Tibial artery (tissue), 4 donors: ENCODE measurements around the gene PARVG.

Source experiments
- DNase-seq, 2 donors: peaks; one replicate each; pipeline ENCODE4 v3.0.0-alpha.2; 2019
- H3K27ac ChIP-seq, 2 donors: fragments of 200-600 bp; sonication (generic) in 1 of 2; 1 replicate in 1 of 2; 2 replicates in 1 of 2; pipeline ENCODE4 v1.5.1; 2018 to 2019; ENCODE audit warnings: mild to moderate bottlenecking in 1 of 2
- H3K27me3 ChIP-seq, 2 donors: fragments of 200-600 bp; sonication (generic) in 1 of 2; one replicate each; pipeline versions ENCODE4 v1.5.1 to v1.6.0; 2016 to 2019
- H3K36me3 ChIP-seq, 3 donors: fragments of 200-600 bp; sonication (generic) in 2 of 3; one replicate each; pipeline ENCODE4 v1.5.1; 2016 to 2019; ENCODE audit warnings: mild to moderate bottlenecking in 2 of 3
- H3K4me1 ChIP-seq, 4 donors: fragments of 200-600 bp; sonication (generic) in 2 of 4; 1 replicate in 3 of 4; 2 replicates in 1 of 4; pipeline ENCODE4 v1.5.1; 2016 to 2019
- H3K4me3 ChIP-seq, 2 donors: fragments of 200-600 bp; sonication (generic) in 1 of 2; 1 replicate in 1 of 2; 2 replicates in 1 of 2; pipeline ENCODE4 v1.5.1; 2018 to 2019; ENCODE audit warnings: mild to moderate bottlenecking in 2 of 2
- H3K9me3 ChIP-seq, 3 donors: fragments of 200-600 bp; sonication (generic) in 1 of 3; one replicate each; pipeline ENCODE4 v1.5.1; 2016 to 2019
- intact Hi-C: fragments of 100-400 bp; cut with DNase I; formaldehyde crosslinking; loops from one replicate; pipeline ENCODE4 v1.15.0; 2023; ENCODE audit warnings: low total_unique reads
- TF ChIP-seq, protein P1 (sequence below), 2 experiments: fragments of 200-600 bp in 1 of 2; fragments of 450-650 bp in 1 of 2; IDR thresholded peaks; one replicate each; pipeline ENCODE4 v1.5.1; 2017 to 2019; ENCODE audit warnings: antibody characterized with exemption in 2 of 2, mild to moderate bottlenecking in 1 of 2, moderate library complexity in 1 of 2

Gene PARVG

DNA sequence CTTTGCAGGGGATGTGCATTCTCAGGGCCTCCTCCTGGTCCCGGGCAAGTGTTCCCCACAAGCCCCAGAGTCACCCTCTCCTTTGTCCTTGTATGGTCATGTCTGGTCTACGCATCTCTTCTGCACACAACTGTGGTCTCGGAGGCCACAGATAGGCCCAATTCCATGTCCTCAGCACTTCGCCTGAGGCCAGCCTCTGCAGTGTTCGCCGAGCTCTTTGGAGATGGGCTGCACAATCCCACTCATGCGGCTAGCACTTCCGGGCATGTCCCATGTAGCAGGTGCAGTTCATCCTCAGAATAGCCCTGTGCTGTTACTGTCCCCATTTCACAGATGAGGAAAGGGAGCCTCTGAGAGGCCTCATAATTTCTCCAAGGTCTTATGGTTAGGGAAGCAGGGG is 7.6 kb downstream of the PARVG start:
- Histone ChIP-seq H3K9me3 (no peaks in the 10 kb centered on the region), H3K27ac (no peak overlapping the region), H3K4me1 (no peaks in the 10 kb centered on the region), H3K4me3 (no peak overlapping the region), H3K36me3 (no peaks in the 10 kb centered on the region), H3K27me3 (peaks cover 0 to 7% of the 10 kb centered on the region in 2 donors)
- DNase-seq = no peak
- intact Hi-C loops = no loop called here
- TF ChIP-seq, protein P1, sequence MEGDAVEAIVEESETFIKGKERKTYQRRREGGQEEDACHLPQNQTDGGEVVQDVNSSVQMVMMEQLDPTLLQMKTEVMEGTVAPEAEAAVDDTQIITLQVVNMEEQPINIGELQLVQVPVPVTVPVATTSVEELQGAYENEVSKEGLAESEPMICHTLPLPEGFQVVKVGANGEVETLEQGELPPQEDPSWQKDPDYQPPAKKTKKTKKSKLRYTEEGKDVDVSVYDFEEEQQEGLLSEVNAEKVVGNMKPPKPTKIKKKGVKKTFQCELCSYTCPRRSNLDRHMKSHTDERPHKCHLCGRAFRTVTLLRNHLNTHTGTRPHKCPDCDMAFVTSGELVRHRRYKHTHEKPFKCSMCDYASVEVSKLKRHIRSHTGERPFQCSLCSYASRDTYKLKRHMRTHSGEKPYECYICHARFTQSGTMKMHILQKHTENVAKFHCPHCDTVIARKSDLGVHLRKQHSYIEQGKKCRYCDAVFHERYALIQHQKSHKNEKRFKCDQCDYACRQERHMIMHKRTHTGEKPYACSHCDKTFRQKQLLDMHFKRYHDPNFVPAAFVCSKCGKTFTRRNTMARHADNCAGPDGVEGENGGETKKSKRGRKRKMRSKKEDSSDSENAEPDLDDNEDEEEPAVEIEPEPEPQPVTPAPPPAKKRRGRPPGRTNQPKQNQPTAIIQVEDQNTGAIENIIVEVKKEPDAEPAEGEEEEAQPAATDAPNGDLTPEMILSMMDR (IDR thresholded peaks at IDR 0.05) = no peak

GRCh38 chr22:44188986-44189630 is 8.4 kb downstream of the PARVG start:
- H3K9me3 ChIP-seq = no peaks in the 10 kb centered on the region
- no peak overlapping the region for H3K4me3 ChIP-seq
- intact Hi-C loops = no loop called here
- no peaks in the 10 kb centered on the region for H3K4me1 ChIP-seq
- TF ChIP-seq, protein P1 (IDR thresholded peaks at IDR 0.05) = no peak
- no peak for DNase-seq
- H3K27me3 ChIP-seq = no peaks in the 10 kb centered on the region
- H3K27ac ChIP-seq = no peak overlapping the region
- H3K36me3 ChIP-seq = no peaks in the 10 kb centered on the region

DNA sequence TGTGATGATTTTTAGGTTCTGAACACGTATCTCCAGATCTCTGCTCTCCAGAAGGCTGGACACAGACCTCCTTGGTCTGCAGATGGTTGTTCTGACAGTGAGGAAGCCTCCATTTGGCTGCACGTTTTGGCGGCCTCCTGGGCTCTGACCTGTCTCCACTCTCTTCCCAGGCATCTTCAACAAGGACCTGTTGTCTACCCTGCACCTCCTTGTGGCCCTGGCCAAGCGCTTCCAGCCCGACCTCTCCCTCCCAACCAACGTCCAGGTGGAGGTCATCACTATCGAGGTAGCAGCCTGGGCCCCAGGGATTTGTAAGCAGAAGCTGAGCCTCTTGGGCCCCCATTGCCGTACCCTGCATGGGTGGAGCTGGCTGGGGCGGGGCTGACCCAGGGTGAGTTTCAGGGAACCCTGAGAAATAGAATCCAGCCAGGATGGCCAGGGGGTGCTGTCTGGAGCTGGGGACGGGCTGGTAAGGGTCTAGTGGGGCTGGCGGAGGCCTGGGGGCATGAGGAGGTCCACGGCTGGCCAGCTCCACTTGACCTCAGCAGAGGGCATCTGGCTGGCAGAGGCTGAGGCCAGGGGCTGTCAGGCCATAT is 9.8 kb downstream of the PARVG start:
- TF ChIP-seq, protein P1 (IDR thresholded peaks at IDR 0.05) = no peak
- H3K27ac ChIP-seq = no peak overlapping the region
- intact Hi-C loops = no loop called here
- no peaks in the 10 kb centered on the region for H3K36me3 ChIP-seq
- no peak overlapping the region for H3K4me3 ChIP-seq
- no peak for DNase-seq
- peaks cover 0 to 4% of the 10 kb centered on the region in 2 donors for H3K27me3 ChIP-seq
- no peaks in the 10 kb centered on the region for H3K4me1 ChIP-seq
- H3K9me3 ChIP-seq = no peaks in the 10 kb centered on the region

DNA sequence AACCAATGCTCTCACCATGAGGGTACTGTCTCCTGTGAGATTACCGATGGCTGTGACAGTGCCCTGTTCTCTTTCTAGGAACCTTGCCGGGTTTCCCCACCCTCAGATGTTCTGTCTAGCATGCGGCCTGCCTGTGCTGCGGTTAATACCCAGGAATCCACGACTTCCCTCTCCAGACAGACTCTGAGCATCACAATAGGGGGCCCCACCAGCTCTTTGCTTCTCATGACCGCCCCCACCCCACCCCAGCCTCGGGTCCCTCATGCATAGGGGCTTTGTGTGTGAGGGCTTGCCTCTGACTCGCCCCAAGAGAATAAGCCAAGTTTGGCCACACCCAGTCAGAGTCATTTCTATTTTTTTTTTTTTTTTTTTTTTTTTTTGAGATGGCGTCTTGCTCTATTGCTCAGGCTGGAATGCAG is 10.3 kb downstream of the PARVG start:
- H3K36me3 ChIP-seq = no peaks in the 10 kb centered on the region
- DNase-seq = no peak
- peaks cover 0 to 10% of the 10 kb centered on the region in 2 donors for H3K27me3 ChIP-seq
- H3K4me3 ChIP-seq = no peak overlapping the region
- no peaks in the 10 kb centered on the region for H3K4me1 ChIP-seq
- TF ChIP-seq, protein P1 (IDR thresholded peaks at IDR 0.05) = no peak
- intact Hi-C loops = no loop called here
- H3K9me3 ChIP-seq = no peaks in the 10 kb centered on the region
- H3K27ac ChIP-seq = no peak overlapping the region

GRCh38 chr22:44192098-44192815 is 11.5 kb downstream of the PARVG start:
- intact Hi-C loops = no loop called here
- Histone ChIP-seq H3K36me3 (no peaks in the 10 kb centered on the region), H3K9me3 (no peaks in the 10 kb centered on the region), H3K4me3 (no peak overlapping the region), H3K4me1 (no peaks in the 10 kb centered on the region), H3K27me3 (peaks cover 0 to 21% of the 10 kb centered on the region in 2 donors), H3K27ac (no peak overlapping the region)
- TF ChIP-seq, protein P1 (IDR thresholded peaks at IDR 0.05) = no peak
- DNase-seq = peak in 1 of 2 donors; percentile 59
